Calu3 (cell line): ENCODE data around the gene RAP2A. TPM values are rescaled to one million over a fixed set of nuclear protein-coding genes. Genes with fewer than 3 reads are reported as not detected.

ENCODE experiments used
- BruUV-seq: library from RNA; stranded (reverse); fragments of 400-500 nt; replicated peaks from 2 replicates; lab custom pipeline; 2021; lab: Mats Ljungman, UMichigan
- CTCF ChIA-PET: fragments of 300-600 bp; sonication (Branson Sonifier 250); formaldehyde crosslinking; loops from one replicate; lab custom pipeline; 2022; ENCODE audit warnings: antibody characterized with exemption; lab: Charles Lee
- DNase-seq: peaks from one replicate; pipeline ENCODE4 v3.0.0; 2022
- H3K27ac Mint-ChIP-seq: one replicate; pipeline ENCODE4 v1.8.0; 2022; ENCODE audit warnings: mixed read lengths; ENCODE audit not compliant: unreplicated experiment
- H3K27me3 Mint-ChIP-seq: one replicate; pipeline ENCODE4 v1.8.0; 2022; ENCODE audit warnings: mixed read lengths; ENCODE audit not compliant: unreplicated experiment
- H3K36me3 Mint-ChIP-seq: one replicate; pipeline ENCODE4 v1.8.0; 2022; ENCODE audit warnings: mild to moderate bottlenecking, moderate library complexity, mixed read lengths; ENCODE audit not compliant: insufficient read depth, unreplicated experiment
- H3K4me1 Mint-ChIP-seq: one replicate; pipeline ENCODE4 v1.8.0; 2022; ENCODE audit warnings: mild to moderate bottlenecking, low read depth, mixed read lengths; ENCODE audit not compliant: unreplicated experiment
- H3K4me3 Mint-ChIP-seq: one replicate; pipeline ENCODE4 v1.8.0; 2022; ENCODE audit warnings: mild to moderate bottlenecking, low read depth, moderate library complexity, mixed read lengths; ENCODE audit not compliant: unreplicated experiment
- H3K9me3 Mint-ChIP-seq: one replicate; pipeline ENCODE4 v1.8.0; 2022; ENCODE audit warnings: low read depth, mixed read lengths; ENCODE audit not compliant: unreplicated experiment
- CTCF ChIP-seq: fragments of 200-600 bp; IDR thresholded peaks from one replicate; pipeline ENCODE4 v1.8.0; 2022; ENCODE audit warnings: antibody characterized with exemption; ENCODE audit not compliant: unreplicated experiment
- intact Hi-C: fragments of 100-400 bp; cut with micrococcal nuclease; formaldehyde crosslinking; loops from one replicate; pipeline ENCODE4 v1.10.0; 2022; ENCODE audit not compliant: unreplicated experiment
- total RNA-seq: library from RNA; stranded (reverse); gene quantifications from 2 replicates; pipeline ENCODE4 v1.2.3, GENCODE V29; 2022

RAP2A gene
- total RNA-seq, 1 experiment from 2014 or later: 7.7 TPM

- H3K27me3 Mint-ChIP-seq: no peaks in the 10 kb centered on the region
- H3K9me3 Mint-ChIP-seq: no peaks in the 10 kb centered on the region
- no peak overlapping the region for H3K27ac Mint-ChIP-seq
- H3K4me3 Mint-ChIP-seq: no peak overlapping the region
- no peak for TF ChIP-seq CTCF
- intact Hi-C loops: no loop called here
- no peaks in the 10 kb centered on the region for H3K36me3 Mint-ChIP-seq
- CTCF ChIA-PET: no interaction called here
- no peak for DNase-seq
- H3K4me1 Mint-ChIP-seq: no peaks in the 10 kb centered on the region
- BruUV-seq: no TSS peak
These were observed 14.7 kb downstream of the RAP2A start for GRCh38 chr13:97448503-97449251.

GRCh38 chr13:97454699-97455098, 20.7 kb downstream of the RAP2A start:
- TF ChIP-seq CTCF: no peak
- H3K36me3 Mint-ChIP-seq: no peaks in the 10 kb centered on the region
- no peak overlapping the region for H3K27ac Mint-ChIP-seq
- H3K4me3 Mint-ChIP-seq: no peak overlapping the region
- no peaks in the 10 kb centered on the region for H3K4me1 Mint-ChIP-seq
- CTCF ChIA-PET: no interaction called here
- H3K9me3 Mint-ChIP-seq: no peaks in the 10 kb centered on the region
- BruUV-seq: no TSS peak
- DNase-seq: no peak
- intact Hi-C loops: no loop called here
- no peaks in the 10 kb centered on the region for H3K27me3 Mint-ChIP-seq

GRCh38 chr13:97456047-97456446, 22.1 kb downstream of the RAP2A start:
- no peak for DNase-seq
- CTCF ChIA-PET: interaction anchor here (0.6 kb wide), 1 partner anchor 21 kb away, joined by 9 read pairs; no protein-coding TSS in a partner anchor
- Mint-ChIP-seq H3K9me3 (no peaks in the 10 kb centered on the region), H3K4me1 (no peaks in the 10 kb centered on the region), H3K27ac (no peak overlapping the region), H3K36me3 (no peaks in the 10 kb centered on the region), H3K4me3 (no peak overlapping the region), H3K27me3 (no peaks in the 10 kb centered on the region)
- no TSS peak for BruUV-seq
- intact Hi-C loops: no loop called here
- no peak for TF ChIP-seq CTCF

GRCh38 chr13:97459215-97459777, 25.3 kb downstream of the RAP2A start:
- Mint-ChIP-seq H3K4me3 (no peak overlapping the region), H3K36me3 (no peaks in the 10 kb centered on the region), H3K27ac (no peak overlapping the region), H3K9me3 (no peaks in the 10 kb centered on the region), H3K27me3 (no peaks in the 10 kb centered on the region), H3K4me1 (no peaks in the 10 kb centered on the region)
- intact Hi-C loops: no loop called here
- BruUV-seq: no TSS peak
- CTCF ChIA-PET: no interaction called here
- DNase-seq: no peak
- no peak for TF ChIP-seq CTCF
